HepG2 (cell line): ENCODE measurements around the gene XPO5. TPM values are rescaled to one million over a fixed set of nuclear protein-coding genes. Genes with fewer than 3 reads are reported as not detected.

ENCODE experiments used
- ELF1 ChIP-seq: sonication (generic); formaldehyde crosslinking; IDR thresholded peaks from 2 replicates; pipeline ENCODE4 v1.4.0; 2020; ENCODE audit warnings: missing genetic modification reagents
- FOXC1 ChIP-seq: sonication (generic); formaldehyde crosslinking; IDR thresholded peaks from 2 replicates; pipeline ENCODE4 v1.8.0; 2022; ENCODE audit warnings: mild to moderate bottlenecking, missing genetic modification reagents, borderline replicate concordance
- HNRNPL ChIP-seq: fragments of 200-400 bp; formaldehyde crosslinking; IDR thresholded peaks from 2 replicates; pipeline ENCODE4 v1.6.1; 2017; ENCODE audit warnings: mild to moderate bottlenecking, low read depth, low read length
- HOXA9 ChIP-seq: sonication (generic); formaldehyde crosslinking; IDR thresholded peaks from 2 replicates; pipeline ENCODE4 v1.8.1; 2022; ENCODE audit warnings: missing genetic modification reagents, mild to moderate bottlenecking, moderate library complexity, borderline replicate concordance
- MED8 ChIP-seq: sonication (generic); formaldehyde crosslinking; IDR thresholded peaks from 2 replicates; pipeline ENCODE4 v1.8.1; 2023; ENCODE audit warnings: mild to moderate bottlenecking, missing genetic modification reagents; ENCODE audit not compliant: insufficient replicate concordance
- SRSF1 ChIP-seq: fragments of 200-400 bp; formaldehyde crosslinking; optimal IDR thresholded peaks from 2 replicates; pipeline ENCODE3; 2017; ENCODE audit warnings: mild to moderate bottlenecking, low read depth, low read length, moderate library complexity
- ZFP82 ChIP-seq: sonication (generic); formaldehyde crosslinking; IDR thresholded peaks from 2 replicates; pipeline ENCODE4 v1.5.1; 2020; ENCODE audit warnings: mild to moderate bottlenecking, missing genetic modification reagents, borderline replicate concordance
- ZNF224 ChIP-seq: sonication (generic); formaldehyde crosslinking; IDR thresholded peaks from 2 replicates; pipeline ENCODE4 v1.5.0; 2020; ENCODE audit warnings: mild to moderate bottlenecking, missing genetic modification reagents
- ZNF235 ChIP-seq: sonication (generic); formaldehyde crosslinking; IDR thresholded peaks from 2 replicates; pipeline ENCODE4 v1.8.1; 2023; ENCODE audit warnings: mild to moderate bottlenecking, missing genetic modification reagents, borderline replicate concordance
- ZNF556 ChIP-seq: sonication (generic); formaldehyde crosslinking; IDR thresholded peaks from 2 replicates; pipeline ENCODE4 v1.4.0; 2020; ENCODE audit warnings: mild to moderate bottlenecking, missing genetic modification reagents, borderline replicate concordance
- ZNF709 ChIP-seq: sonication (generic); formaldehyde crosslinking; IDR thresholded peaks from 2 replicates; pipeline ENCODE4 v1.5.0; 2020; ENCODE audit warnings: mild to moderate bottlenecking, missing genetic modification reagents
- polyA plus RNA-seq, 8 experiments: library from polyadenylated mRNA; depleted of rRNA in 3 of 8; stranded (reverse) in 7 of 8; unstranded in 1 of 8; fragments of >200 nt; fragmentation: Illumina TruSeq in 4 of 8; extraction: Trizol in 4 of 8; gene quantifications; 2 replicates each; pipeline versions ENCODE4 v1.2.1 to v1.2.3, GENCODE V29; 2011 to 2016; ENCODE audit warnings: low read depth in 4 of 8, missing spikeins in 1 of 8, mixed read lengths in 1 of 8; ENCODE audit not compliant: insufficient read depth in 1 of 8
- total RNA-seq, 5 experiments: library from RNA; depleted of rRNA; stranded (reverse); fragments of >200 nt; fragmentation: Illumina TruSeq; extraction: Trizol; gene quantifications; 2 replicates each; pipeline ENCODE4 v1.2.3, GENCODE V29; 2016; ENCODE audit warnings: low read depth in 1 of 5
- TF ChIP-seq, protein P1 (sequence below): sonication (generic); formaldehyde crosslinking; IDR thresholded peaks from 2 replicates; pipeline ENCODE4 v1.4.0; 2020; ENCODE audit warnings: missing genetic modification reagents, mild to moderate bottlenecking, borderline replicate concordance
- TF ChIP-seq, protein P2 (sequence below): sonication (generic); formaldehyde crosslinking; IDR thresholded peaks from 2 replicates; pipeline ENCODE4 v1.4.0; 2020; ENCODE audit warnings: missing genetic modification reagents, borderline replicate concordance
- TF ChIP-seq, protein P3 (sequence below): sonication (generic); formaldehyde crosslinking; IDR thresholded peaks from 2 replicates; pipeline ENCODE4 v1.4.0; 2020; ENCODE audit warnings: mild to moderate bottlenecking, missing genetic modification reagents
- TF ChIP-seq, protein P4 (sequence below): IDR thresholded peaks from 2 replicates; pipeline ENCODE4 v1.6.1; 2016; ENCODE audit warnings: missing compliant biosample characterization, missing genetic modification reagents, borderline replicate concordance
- TF ChIP-seq, protein P5 (sequence below): sonication (generic); formaldehyde crosslinking; IDR thresholded peaks from 2 replicates; pipeline ENCODE4 v1.5.0; 2020; ENCODE audit warnings: missing genetic modification reagents, mild to moderate bottlenecking, borderline replicate concordance
- TF ChIP-seq, protein P6 (sequence below): IDR thresholded peaks from 2 replicates; pipeline ENCODE4 v1.6.1; 2016; ENCODE audit warnings: missing compliant biosample characterization, missing genetic modification reagents, borderline replicate concordance

Gene XPO5
- total and polyA plus RNA-seq, 2 of the 13 experiments (the other 11 are each of a cell fraction or from before 2014, with no cell fraction given) = 52.2 to 68.0 TPM

DNA sequence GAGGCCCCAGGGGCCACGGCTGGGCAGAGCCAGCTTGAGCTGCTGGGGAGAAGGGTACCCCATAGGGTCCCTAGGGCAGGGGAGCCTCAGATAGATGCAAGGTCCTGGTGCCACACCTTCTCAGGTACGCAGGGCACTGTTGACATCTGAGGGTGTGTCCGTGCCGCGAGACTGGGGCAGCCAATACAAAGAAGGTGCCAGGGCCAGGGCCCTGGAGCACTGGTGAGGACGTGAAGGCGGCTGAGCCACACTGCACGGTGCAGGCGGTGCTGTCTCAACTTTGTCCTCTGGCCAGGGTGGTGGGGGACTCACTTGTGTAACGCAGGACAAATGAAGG, 65.0 kb downstream of the XPO5 start (continued):
- TF ChIP-seq, protein P1, sequence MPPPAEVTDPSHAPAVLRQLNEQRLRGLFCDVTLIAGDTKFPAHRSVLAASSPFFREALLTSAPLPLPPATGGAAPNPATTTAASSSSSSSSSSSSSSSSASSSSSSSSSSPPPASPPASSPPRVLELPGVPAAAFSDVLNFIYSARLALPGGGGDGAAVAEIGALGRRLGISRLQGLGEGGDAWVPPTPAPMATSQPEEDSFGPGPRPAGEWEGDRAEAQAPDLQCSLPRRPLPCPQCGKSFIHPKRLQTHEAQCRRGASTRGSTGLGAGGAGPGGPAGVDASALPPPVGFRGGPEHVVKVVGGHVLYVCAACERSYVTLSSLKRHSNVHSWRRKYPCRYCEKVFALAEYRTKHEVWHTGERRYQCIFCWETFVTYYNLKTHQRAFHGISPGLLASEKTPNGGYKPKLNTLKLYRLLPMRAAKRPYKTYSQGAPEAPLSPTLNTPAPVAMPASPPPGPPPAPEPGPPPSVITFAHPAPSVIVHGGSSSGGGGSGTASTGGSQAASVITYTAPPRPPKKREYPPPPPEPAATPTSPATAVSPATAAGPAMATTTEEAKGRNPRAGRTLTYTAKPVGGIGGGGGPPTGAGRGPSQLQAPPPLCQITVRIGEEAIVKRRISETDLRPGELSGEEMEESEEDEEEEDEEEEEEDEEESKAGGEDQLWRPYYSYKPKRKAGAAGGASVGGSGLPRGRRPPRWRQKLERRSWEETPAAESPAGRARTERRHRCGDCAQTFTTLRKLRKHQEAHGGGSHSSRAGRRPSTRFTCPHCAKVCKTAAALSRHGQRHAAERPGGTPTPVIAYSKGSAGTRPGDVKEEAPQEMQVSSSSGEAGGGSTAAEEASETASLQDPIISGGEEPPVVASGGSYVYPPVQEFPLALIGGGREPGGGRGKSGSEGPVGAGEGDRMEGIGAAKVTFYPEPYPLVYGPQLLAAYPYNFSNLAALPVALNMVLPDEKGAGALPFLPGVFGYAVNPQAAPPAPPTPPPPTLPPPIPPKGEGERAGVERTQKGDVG (CRISPR knock-in tag) = no peak
- TF ChIP-seq, protein P2, sequence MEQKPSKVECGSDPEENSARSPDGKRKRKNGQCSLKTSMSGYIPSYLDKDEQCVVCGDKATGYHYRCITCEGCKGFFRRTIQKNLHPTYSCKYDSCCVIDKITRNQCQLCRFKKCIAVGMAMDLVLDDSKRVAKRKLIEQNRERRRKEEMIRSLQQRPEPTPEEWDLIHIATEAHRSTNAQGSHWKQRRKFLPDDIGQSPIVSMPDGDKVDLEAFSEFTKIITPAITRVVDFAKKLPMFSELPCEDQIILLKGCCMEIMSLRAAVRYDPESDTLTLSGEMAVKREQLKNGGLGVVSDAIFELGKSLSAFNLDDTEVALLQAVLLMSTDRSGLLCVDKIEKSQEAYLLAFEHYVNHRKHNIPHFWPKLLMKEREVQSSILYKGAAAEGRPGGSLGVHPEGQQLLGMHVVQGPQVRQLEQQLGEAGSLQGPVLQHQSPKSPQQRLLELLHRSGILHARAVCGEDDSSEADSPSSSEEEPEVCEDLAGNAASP (CRISPR knock-in tag) = no peak
- TF ChIP-seq HNRNPL (0 out of 2 replicates have a peak, but pooled peaks have one; percentile 28), ZNF709 (0 out of 2 replicates have a peak, but pooled peaks have one; percentile 16), ZNF224 (CRISPR knock-in tag) (0 out of 2 replicates have a peak, but pooled peaks have one; percentile 74), MED8 (CRISPR knock-in tag) (peak; percentile 13), FOXC1 (CRISPR knock-in tag) (no peak), SRSF1 (no peak), ZNF235 (no peak), ZFP82 (CRISPR knock-in tag) (no peak), ELF1 (CRISPR knock-in tag) (no peak), ZNF556 (CRISPR knock-in tag) (no peak), HOXA9 (CRISPR knock-in tag) (no peak)
- TF ChIP-seq, protein P3, sequence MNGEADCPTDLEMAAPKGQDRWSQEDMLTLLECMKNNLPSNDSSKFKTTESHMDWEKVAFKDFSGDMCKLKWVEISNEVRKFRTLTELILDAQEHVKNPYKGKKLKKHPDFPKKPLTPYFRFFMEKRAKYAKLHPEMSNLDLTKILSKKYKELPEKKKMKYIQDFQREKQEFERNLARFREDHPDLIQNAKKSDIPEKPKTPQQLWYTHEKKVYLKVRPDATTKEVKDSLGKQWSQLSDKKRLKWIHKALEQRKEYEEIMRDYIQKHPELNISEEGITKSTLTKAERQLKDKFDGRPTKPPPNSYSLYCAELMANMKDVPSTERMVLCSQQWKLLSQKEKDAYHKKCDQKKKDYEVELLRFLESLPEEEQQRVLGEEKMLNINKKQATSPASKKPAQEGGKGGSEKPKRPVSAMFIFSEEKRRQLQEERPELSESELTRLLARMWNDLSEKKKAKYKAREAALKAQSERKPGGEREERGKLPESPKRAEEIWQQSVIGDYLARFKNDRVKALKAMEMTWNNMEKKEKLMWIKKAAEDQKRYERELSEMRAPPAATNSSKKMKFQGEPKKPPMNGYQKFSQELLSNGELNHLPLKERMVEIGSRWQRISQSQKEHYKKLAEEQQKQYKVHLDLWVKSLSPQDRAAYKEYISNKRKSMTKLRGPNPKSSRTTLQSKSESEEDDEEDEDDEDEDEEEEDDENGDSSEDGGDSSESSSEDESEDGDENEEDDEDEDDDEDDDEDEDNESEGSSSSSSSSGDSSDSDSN (CRISPR knock-in tag) = no peak
- TF ChIP-seq, protein P4, sequence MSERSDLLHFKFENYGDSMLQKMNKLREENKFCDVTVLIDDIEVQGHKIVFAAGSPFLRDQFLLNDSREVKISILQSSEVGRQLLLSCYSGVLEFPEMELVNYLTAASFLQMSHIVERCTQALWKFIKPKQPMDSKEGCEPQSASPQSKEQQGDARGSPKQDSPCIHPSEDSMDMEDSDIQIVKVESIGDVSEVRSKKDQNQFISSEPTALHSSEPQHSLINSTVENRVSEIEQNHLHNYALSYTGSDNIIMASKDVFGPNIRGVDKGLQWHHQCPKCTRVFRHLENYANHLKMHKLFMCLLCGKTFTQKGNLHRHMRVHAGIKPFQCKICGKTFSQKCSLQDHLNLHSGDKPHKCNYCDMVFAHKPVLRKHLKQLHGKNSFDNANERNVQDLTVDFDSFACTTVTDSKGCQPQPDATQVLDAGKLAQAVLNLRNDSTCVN (CRISPR knock-in tag) = no peak
- TF ChIP-seq, protein P5, sequence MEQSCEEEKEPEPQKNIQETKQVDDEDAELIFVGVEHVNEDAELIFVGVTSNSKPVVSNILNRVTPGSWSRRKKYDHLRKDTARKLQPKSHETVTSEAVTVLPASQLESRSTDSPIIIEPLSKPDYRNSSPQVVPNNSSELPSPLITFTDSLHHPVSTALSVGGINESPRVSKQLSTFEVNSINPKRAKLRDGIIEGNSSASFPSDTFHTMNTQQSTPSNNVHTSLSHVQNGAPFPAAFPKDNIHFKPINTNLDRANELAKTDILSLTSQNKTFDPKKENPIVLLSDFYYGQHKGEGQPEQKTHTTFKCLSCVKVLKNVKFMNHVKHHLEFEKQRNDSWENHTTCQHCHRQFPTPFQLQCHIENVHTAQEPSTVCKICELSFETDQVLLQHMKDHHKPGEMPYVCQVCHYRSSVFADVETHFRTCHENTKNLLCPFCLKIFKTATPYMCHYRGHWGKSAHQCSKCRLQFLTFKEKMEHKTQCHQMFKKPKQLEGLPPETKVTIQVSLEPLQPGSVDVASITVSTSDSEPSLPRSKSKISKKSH (CRISPR knock-in tag) = no peak
- TF ChIP-seq, protein P6, sequence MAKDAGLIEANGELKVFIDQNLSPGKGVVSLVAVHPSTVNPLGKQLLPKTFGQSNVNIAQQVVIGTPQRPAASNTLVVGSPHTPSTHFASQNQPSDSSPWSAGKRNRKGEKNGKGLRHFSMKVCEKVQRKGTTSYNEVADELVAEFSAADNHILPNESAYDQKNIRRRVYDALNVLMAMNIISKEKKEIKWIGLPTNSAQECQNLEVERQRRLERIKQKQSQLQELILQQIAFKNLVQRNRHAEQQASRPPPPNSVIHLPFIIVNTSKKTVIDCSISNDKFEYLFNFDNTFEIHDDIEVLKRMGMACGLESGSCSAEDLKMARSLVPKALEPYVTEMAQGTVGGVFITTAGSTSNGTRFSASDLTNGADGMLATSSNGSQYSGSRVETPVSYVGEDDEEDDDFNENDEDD (CRISPR knock-in tag) = no peak
